Measurements from ENCODE around the gene ZNF672. TPM values are rescaled to one million over a fixed set of nuclear protein-coding genes. Genes with fewer than 3 reads are reported as not detected.

The ZNF672 gene
- polyA plus RNA-seq (2012; rRNA removed) = 14.2 and 16.0 TPM in 2 replicates
- polyA plus RNA-seq (2012; cell fraction: cytosol; rRNA removed) = 9.0 and 12.7 TPM in 2 replicates
- polyA plus RNA-seq (2012; cell fraction: nucleus; rRNA removed) = 24.5 and 34.1 TPM in 2 replicates

GRCh38 chr1:248837781-248838356 is at the start of gene ZNF672:
Gene ZNF672, plus strand, starts transcription at chr1:248838224. Its CDS starts 9,051 bp downstream, at chr1:248847275.
- no peaks in the 10 kb centered on the region for H4K20me1 ChIP-seq (ENCODE audit: insufficient read depth)
- POLR2A ChIA-PET = interaction anchor here (0.7 to 2.9 kb wide), 6 partner anchors 9 to 36 kb away, joined by 3 to 23 read pairs (median 4); partner anchors contain the start of genes SH3BP5L and ZNF692
- WGBS (ENCODE audit: low lambda C conversion rate) = 2% methylated on average over 22 of the region's 48 CpGs

GRCh38 chr1:248788327-248788726 is 49.7 kb upstream of the ZNF672 start:
- Histone ChIP-seq H3K4me1 (ENCODE audit: control insufficient read depth in 1 of 2, insufficient read depth in 2 of 2, low read depth in 1 of 2, low read length in 1 of 2) (no peaks in the 10 kb centered on the region), H3K27me3 (ENCODE audit: insufficient read depth) (peaks cover 12% of the 10 kb centered on the region; the same call in 1 of the 2 replicates), H3K9me2 (no peaks in the 10 kb centered on the region), H4K20me1 (ENCODE audit: insufficient read depth) (no peaks in the 10 kb centered on the region), H3F3A (replicated peaks; ENCODE audit: insufficient read depth) (no peaks in the 10 kb centered on the region), H3K4me3 (ENCODE audit: low read depth in 2 of 2, low read length in 1 of 2) (no peak overlapping the region), H3K27ac (ENCODE audit: low read depth in 2 of 2, low read length in 1 of 2) (no peak overlapping the region), H3K36me3 (replicated peaks in 1 of 2; ENCODE audit: control insufficient read depth in 1 of 2, insufficient read depth in 2 of 2, low read length in 1 of 2) (no peaks in the 10 kb centered on the region), H3K4me2 (no peak overlapping the region), H2AFZ (ENCODE audit: low read depth) (no peak overlapping the region), H3K9me3 (no peaks in the 10 kb centered on the region), H3K9ac (no peak overlapping the region), H3K79me2 (ENCODE audit: insufficient read depth) (no peaks in the 10 kb centered on the region)
- POLR2A ChIA-PET = no interaction called here
- WGBS (ENCODE audit: low lambda C conversion rate) = 0% methylated on average over 3 of the region's 3 CpGs
- CTCF ChIA-PET = no interaction called here
- no peak for DNase-seq
- TF ChIP-seq USF1 (IDR thresholded peaks at IDR 0.05; ENCODE audit: borderline replicate concordance, low read depth) (no peak), TEAD4 (IDR thresholded peaks at IDR 0.05; ENCODE audit: borderline replicate concordance, insufficient read depth) (no peak), PBX3 (IDR thresholded peaks at IDR 0.05) (no peak), POLR2AphosphoS5 (IDR thresholded peaks at IDR 0.05; ENCODE audit: low read depth, low read length) (no peak), EZH2phosphoT487 (IDR thresholded peaks at IDR 0.05; ENCODE audit: borderline replicate concordance, low read depth) (no peak), CTCF (IDR thresholded peaks at IDR 0.05) (no peak), FOXM1 (IDR thresholded peaks at IDR 0.05; ENCODE audit: low read depth) (no peak), MEF2A (IDR thresholded peaks at IDR 0.05; ENCODE audit: borderline replicate concordance, low read depth) (no peak), SMC3 (IDR thresholded peaks at IDR 0.05; ENCODE audit: low read depth, low read length) (no peak), TCF12 (IDR thresholded peaks at IDR 0.05) (no peak), GABPA (IDR thresholded peaks at IDR 0.05; ENCODE audit: low read depth) (no peak), TAF1 (IDR thresholded peaks at IDR 0.05; ENCODE audit: borderline replicate concordance, low read depth, low read length) (no peak), USF2 (IDR thresholded peaks at IDR 0.05; ENCODE audit: borderline replicate concordance, low read depth, low read length) (no peak)

More at GRCh38 chr1:248837781-248838356, at the start of gene ZNF672:
- peaks cover 39% of the 10 kb centered on the region for H3K79me2 ChIP-seq (ENCODE audit: insufficient read depth)
- H3K27me3 ChIP-seq (ENCODE audit: insufficient read depth) = no peaks in the 10 kb centered on the region
- no peaks in the 10 kb centered on the region for H3K9me2 ChIP-seq
- peak within 1 kb of the TSS; percentile 82 for H3K4me2 ChIP-seq
- H3K36me3 ChIP-seq (replicated peaks in 1 of 2; ENCODE audit: control insufficient read depth in 1 of 2, insufficient read depth in 2 of 2, low read length in 1 of 2) = peaks cover 0 to under 1% of the 10 kb centered on the region in 2 experiments
- H2AFZ ChIP-seq (ENCODE audit: low read depth) = peak within 1 kb of the TSS; percentile 78
- peak within 1 kb of the TSS; percentile 96 to 98 for H3K27ac ChIP-seq (ENCODE audit: low read depth in 2 of 2, low read length in 1 of 2)
- H3K9ac ChIP-seq = peak within 1 kb of the TSS; percentile 96
- peaks cover 7% of the 10 kb centered on the region for H3F3A ChIP-seq (replicated peaks; ENCODE audit: insufficient read depth)
- peaks cover 9 to 12% of the 10 kb centered on the region in 2 experiments; a peak in 3 of 4 replicates for H3K4me1 ChIP-seq (ENCODE audit: control insufficient read depth in 1 of 2, insufficient read depth in 2 of 2, low read depth in 1 of 2, low read length in 1 of 2)
- TF ChIP-seq TAF1 (IDR thresholded peaks at IDR 0.05; ENCODE audit: borderline replicate concordance, low read depth, low read length) (peak; percentile 54; the same call in 1 of the 2 replicates), POLR2AphosphoS5 (IDR thresholded peaks at IDR 0.05; ENCODE audit: low read depth, low read length) (peak; percentile 78), FOXM1 (IDR thresholded peaks at IDR 0.05; ENCODE audit: low read depth) (no peak; the same call in 1 of the 2 replicates), RCOR1 (IDR thresholded peaks at IDR 0.05; ENCODE audit: low read length) (peak; percentile 10; the same call in 1 of the 2 replicates), CHD2 (IDR thresholded peaks at IDR 0.05; ENCODE audit: low read length, partially characterized antibody) (peak; percentile 56), RFX5 (IDR thresholded peaks at IDR 0.05; ENCODE audit: low read length) (peak; percentile 99), IRF3 (IDR thresholded peaks at IDR 0.05; ENCODE audit: low read depth, low read length) (peak; percentile 66), MAX (IDR thresholded peaks at IDR 0.05; ENCODE audit: low read depth) (peak; percentile 34; the same call in 1 of the 2 replicates), NRF1 (IDR thresholded peaks at IDR 0.05; ENCODE audit: low read depth, low read length) (no peak; the same call in 1 of the 2 replicates)
- CTCF ChIA-PET = interaction anchor here (0.8 to 3.8 kb wide), 6 partner anchors 11 to 67 kb away, joined by 3 to 28 read pairs (median 5); partner anchors contain the start of genes SH3BP5L and ZNF692
- H3K9me3 ChIP-seq = no peaks in the 10 kb centered on the region
- peak within 1 kb of the TSS; percentile 76 to 85 for H3K4me3 ChIP-seq (ENCODE audit: low read depth in 2 of 2, low read length in 1 of 2)
- peak; percentile 98 for DNase-seq

All from SK-N-SH (cell line).